HL-60 (cell line): ENCODE results near the gene TMEM213.

Source experiments
- CTCF ChIP-seq: IDR thresholded peaks from one replicate; pipeline ENCODE4 v1.5.1; 2011; ENCODE audit warnings: low read length, control low read depth, inconsistent platforms; ENCODE audit not compliant: insufficient read depth
- GABPA ChIP-seq: IDR thresholded peaks from 2 replicates; pipeline ENCODE4 v1.6.1; 2012; ENCODE audit warnings: low read depth
- POLR2AphosphoS5 ChIP-seq: IDR thresholded peaks from 2 replicates; pipeline ENCODE4 v1.6.1; 2012; ENCODE audit warnings: low read depth
- TF ChIP-seq, protein P1 (sequence below): IDR thresholded peaks from 2 replicates; pipeline ENCODE4 v1.6.1; 2012; ENCODE audit warnings: low read depth; ENCODE audit not compliant: insufficient replicate concordance

DNA sequence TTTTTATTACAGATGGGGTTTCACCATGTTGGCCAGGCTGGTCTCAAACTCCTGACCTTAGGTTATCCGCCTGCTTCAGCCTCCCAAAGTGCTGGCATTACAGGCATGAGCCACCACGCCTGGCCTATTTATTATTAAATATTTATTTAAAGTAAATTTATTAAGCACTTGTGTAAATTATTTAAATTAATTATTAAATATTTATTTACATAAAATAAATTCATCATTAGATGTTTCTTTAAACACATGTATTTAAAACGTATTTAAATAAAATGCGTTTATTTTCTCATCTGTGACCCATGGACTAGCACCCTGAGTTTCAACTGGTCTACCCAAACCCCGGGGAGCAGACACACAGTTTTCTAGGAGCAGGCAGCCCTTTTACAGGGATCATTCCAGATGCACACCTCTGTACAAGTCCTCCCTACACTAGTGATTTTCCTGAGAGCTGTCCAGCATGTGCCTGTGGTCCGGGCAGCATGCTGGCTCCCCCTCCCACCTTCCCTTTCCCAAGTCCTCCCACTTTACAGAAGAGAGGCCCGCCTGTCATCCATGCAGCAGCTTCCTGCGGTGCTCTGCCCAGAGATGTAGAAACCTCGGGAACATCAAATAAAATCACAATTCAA is 89.4 kb downstream of the TMEM213 start:
- TF ChIP-seq CTCF = no peak
- TF ChIP-seq POLR2AphosphoS5 = no peak
- TF ChIP-seq, protein P1, sequence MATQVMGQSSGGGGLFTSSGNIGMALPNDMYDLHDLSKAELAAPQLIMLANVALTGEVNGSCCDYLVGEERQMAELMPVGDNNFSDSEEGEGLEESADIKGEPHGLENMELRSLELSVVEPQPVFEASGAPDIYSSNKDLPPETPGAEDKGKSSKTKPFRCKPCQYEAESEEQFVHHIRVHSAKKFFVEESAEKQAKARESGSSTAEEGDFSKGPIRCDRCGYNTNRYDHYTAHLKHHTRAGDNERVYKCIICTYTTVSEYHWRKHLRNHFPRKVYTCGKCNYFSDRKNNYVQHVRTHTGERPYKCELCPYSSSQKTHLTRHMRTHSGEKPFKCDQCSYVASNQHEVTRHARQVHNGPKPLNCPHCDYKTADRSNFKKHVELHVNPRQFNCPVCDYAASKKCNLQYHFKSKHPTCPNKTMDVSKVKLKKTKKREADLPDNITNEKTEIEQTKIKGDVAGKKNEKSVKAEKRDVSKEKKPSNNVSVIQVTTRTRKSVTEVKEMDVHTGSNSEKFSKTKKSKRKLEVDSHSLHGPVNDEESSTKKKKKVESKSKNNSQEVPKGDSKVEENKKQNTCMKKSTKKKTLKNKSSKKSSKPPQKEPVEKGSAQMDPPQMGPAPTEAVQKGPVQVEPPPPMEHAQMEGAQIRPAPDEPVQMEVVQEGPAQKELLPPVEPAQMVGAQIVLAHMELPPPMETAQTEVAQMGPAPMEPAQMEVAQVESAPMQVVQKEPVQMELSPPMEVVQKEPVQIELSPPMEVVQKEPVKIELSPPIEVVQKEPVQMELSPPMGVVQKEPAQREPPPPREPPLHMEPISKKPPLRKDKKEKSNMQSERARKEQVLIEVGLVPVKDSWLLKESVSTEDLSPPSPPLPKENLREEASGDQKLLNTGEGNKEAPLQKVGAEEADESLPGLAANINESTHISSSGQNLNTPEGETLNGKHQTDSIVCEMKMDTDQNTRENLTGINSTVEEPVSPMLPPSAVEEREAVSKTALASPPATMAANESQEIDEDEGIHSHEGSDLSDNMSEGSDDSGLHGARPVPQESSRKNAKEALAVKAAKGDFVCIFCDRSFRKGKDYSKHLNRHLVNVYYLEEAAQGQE = no peak
- TF ChIP-seq GABPA = no peak
